ENCODE data around the gene RGS17. TPM values are rescaled to one million over a fixed set of nuclear protein-coding genes. Genes with fewer than 3 reads are reported as not detected.

The RGS17 gene
- total RNA-seq, 1 experiment from 2014 or later = 3.8 TPM

- H3K4me3 ChIP-seq (ENCODE audit: insufficient read depth, low read depth, low read length) = no peak overlapping the region
- DNase-seq = no peak
- no peaks in the 10 kb centered on the region for H3K36me3 ChIP-seq (replicated peaks; ENCODE audit: control insufficient read depth, insufficient read depth, low read length)
- no peaks in the 10 kb centered on the region for H3K27me3 ChIP-seq (ENCODE audit: control insufficient read depth, insufficient read depth, low read length)
These were observed 26.9 kb downstream of the RGS17 start for GRCh38 chr6:153104220-153104619.

- no peaks in the 10 kb centered on the region for H3K36me3 ChIP-seq (replicated peaks; ENCODE audit: control insufficient read depth, insufficient read depth, low read length)
- no peaks in the 10 kb centered on the region for H3K27me3 ChIP-seq (ENCODE audit: control insufficient read depth, insufficient read depth, low read length)
- no peak overlapping the region for H3K4me3 ChIP-seq (ENCODE audit: insufficient read depth, low read depth, low read length)
- DNase-seq = no peak
These were observed 27.8 kb downstream of the RGS17 start for GRCh38 chr6:153103319-153103655.

DNA sequence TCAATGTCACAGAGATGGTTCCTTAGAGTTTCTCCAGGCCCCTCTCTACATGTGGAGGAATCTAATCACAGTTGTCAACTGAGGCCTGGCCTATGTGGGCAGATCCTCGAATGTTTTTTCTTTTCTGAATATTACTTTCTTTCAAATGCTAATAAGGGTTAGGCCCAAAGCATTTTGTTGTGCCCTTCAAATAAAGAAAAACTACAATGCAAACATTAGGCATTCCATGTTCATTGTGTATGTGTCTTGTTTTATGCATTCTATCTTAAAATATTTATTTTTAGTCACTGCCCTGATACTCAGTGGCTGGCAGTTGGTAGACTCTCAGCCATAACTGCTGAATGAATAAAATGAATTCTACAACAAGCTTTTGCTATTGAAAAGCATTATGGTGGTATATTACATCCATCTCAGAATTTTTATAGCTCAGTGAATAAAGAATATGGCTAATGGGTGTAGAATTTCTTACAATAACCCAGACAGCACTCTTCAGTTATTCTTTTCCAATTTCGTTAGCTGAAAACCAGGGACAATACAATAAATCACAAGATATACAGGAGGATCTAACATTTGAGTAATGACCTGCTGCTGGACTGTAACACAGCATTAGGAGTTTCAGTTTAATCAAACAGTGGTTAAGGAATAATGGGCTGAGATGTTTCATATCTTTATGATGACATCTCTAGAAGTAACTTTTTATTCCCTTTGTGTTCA lies 28.3 kb downstream of the RGS17 start:
- Histone ChIP-seq H3K36me3 (replicated peaks; ENCODE audit: control insufficient read depth, insufficient read depth, low read length) (no peaks in the 10 kb centered on the region), H3K4me3 (ENCODE audit: insufficient read depth, low read depth, low read length) (no peak overlapping the region), H3K27me3 (ENCODE audit: control insufficient read depth, insufficient read depth, low read length) (no peaks in the 10 kb centered on the region)
- DNase-seq = no peak

DNA sequence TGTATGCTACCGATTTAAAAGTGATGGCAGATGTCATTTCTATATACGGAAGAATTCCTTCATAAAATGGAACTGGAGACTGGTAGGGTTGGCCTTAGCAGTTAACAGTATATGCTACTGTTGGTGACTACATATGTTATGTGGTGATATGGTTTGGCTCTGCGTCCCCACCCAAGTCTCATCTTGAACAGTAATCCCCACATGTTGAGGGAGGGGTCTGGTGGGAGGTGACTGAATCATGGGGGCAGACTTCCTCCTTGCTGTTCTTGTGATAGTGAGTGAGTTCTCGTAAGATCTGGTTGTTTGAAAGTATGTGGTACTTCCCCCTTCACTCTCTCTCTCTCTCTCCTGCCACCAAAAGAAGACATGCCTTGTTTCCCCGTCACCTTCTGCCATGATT lies 29.6 kb downstream of the RGS17 start:
- Histone ChIP-seq H3K4me3 (ENCODE audit: insufficient read depth, low read depth, low read length) (no peak overlapping the region), H3K36me3 (replicated peaks; ENCODE audit: control insufficient read depth, insufficient read depth, low read length) (no peaks in the 10 kb centered on the region), H3K27me3 (ENCODE audit: control insufficient read depth, insufficient read depth, low read length) (no peaks in the 10 kb centered on the region)
- no peak for DNase-seq

DNA sequence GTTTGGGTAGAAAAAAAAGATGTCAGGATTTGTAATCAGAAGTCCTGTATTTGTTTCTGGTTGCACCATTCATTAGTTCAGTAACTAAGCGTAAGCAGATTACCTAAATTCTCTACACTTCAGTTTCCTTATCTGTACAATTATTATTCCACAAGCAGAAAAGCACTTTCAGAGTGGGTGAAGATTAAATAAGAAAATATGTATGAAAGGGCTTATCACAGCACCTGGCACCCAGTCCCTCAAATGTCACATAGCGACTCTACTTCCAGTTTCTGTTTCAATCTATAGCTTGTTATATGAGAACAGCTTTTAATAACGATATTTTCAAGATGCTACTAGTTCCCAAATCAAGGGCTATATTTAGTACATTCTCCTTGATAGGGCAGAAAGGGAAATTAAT lies 31.4 kb downstream of the RGS17 start:
- Histone ChIP-seq H3K27me3 (ENCODE audit: control insufficient read depth, insufficient read depth, low read length) (no peaks in the 10 kb centered on the region), H3K36me3 (replicated peaks; ENCODE audit: control insufficient read depth, insufficient read depth, low read length) (no peaks in the 10 kb centered on the region), H3K4me3 (ENCODE audit: insufficient read depth, low read depth, low read length) (no peak overlapping the region)
- no peak for DNase-seq

DNA sequence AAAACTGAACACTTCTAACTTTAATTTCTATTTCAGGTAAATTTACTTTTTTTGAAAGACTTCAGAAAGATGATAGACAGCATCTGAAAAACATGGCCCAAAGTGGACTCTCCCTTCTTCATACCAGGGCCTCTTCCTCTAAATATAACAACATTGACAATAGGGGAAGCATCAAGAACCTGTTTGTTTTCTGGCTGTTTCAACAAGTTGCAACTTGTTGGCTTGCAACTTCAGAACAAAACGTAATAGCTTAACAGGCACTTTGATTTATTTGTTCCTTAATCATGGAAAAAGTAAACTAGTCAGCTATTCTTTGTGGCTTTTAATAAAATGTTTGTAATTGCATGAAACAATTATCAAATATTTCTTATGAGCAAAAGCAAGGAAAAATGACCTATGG lies 34.3 kb downstream of the RGS17 start:
- Histone ChIP-seq H3K36me3 (replicated peaks; ENCODE audit: control insufficient read depth, insufficient read depth, low read length) (no peaks in the 10 kb centered on the region), H3K27me3 (ENCODE audit: control insufficient read depth, insufficient read depth, low read length) (no peaks in the 10 kb centered on the region), H3K4me3 (ENCODE audit: insufficient read depth, low read depth, low read length) (no peak overlapping the region)
- DNase-seq = no peak

DNA sequence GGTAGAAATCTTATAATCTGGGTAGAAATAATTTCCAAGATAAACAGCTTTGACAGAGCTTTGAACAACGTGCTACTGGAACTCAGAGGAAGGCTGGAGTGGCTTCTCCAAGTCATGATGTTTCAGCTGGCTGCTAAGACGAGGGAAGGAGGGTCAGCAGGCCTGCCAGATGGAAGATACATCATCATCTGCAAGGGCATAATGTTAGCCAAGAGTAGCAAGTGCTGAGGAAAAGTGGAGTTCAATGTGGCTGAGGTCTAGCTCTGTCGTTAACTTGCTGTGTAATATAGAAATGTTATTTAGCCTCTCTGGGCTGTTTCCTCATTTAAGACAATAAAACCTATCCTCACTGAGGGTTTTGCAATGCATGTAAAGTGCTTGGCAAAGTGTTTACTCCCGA lies 35.1 kb downstream of the RGS17 start:
- H3K27me3 ChIP-seq (ENCODE audit: control insufficient read depth, insufficient read depth, low read length) = no peaks in the 10 kb centered on the region
- H3K36me3 ChIP-seq (replicated peaks; ENCODE audit: control insufficient read depth, insufficient read depth, low read length) = no peaks in the 10 kb centered on the region
- no peak for DNase-seq

DNA sequence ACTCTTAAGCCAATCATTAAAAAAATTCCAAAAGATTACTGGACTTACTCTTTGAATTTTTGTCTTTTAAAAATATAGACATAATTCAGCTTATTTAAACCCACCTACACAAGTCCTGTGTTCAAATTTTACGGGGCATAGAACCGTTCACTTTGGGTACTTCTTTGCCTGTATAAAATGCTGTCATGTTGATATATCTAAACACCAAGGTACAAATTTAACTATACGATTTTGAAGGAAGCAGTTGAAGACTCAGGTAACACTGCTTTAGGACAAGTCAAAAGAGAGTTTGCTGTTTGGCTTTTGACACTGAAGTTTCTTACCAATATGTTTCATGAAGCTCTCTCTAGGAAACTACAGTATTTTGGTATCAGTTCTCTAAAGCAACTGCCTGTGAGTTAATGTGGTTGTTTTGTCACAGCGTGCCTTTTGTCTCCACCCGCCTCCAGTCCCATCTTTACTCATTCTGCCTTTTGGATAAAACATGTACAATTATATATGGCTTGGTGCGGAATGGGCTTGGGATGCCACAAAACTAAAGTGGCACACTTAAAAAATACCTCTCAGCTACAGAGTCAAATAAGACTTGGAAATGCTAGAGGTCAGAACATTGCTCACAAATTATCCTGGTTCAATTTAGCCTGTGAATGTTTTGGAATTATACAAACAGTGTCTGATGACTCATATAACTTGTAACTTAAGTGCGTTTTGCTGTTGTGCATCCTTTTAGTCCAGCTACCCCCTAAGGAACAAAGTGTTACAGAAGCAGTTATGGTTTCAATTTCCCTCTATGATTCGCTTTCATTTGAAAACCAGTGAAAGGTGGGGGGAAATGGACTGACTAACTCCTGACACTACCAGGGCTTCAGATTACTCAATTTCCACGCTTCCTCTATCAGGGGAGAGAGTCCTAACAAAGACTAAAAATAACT lies 38.7 kb downstream of the RGS17 start:
- Histone ChIP-seq H3K27me3 (ENCODE audit: control insufficient read depth, insufficient read depth, low read length) (no peaks in the 10 kb centered on the region), H3K36me3 (replicated peaks; ENCODE audit: control insufficient read depth, insufficient read depth, low read length) (no peaks in the 10 kb centered on the region), H3K4me3 (ENCODE audit: insufficient read depth, low read depth, low read length) (no peak overlapping the region)
- no peak for DNase-seq

More for the DNA sequence above, 35.1 kb downstream of the RGS17 start:
- no peak overlapping the region for H3K4me3 ChIP-seq (ENCODE audit: insufficient read depth, low read depth, low read length)

GRCh38 chr6:153090241-153090930 lies 40.7 kb downstream of the RGS17 start:
- Histone ChIP-seq H3K4me3 (ENCODE audit: insufficient read depth, low read depth, low read length) (no peak overlapping the region), H3K36me3 (replicated peaks; ENCODE audit: control insufficient read depth, insufficient read depth, low read length) (no peaks in the 10 kb centered on the region), H3K27me3 (ENCODE audit: control insufficient read depth, insufficient read depth, low read length) (no peaks in the 10 kb centered on the region)
- no peak for DNase-seq

GRCh38 chr6:153088796-153089195 lies 42.3 kb downstream of the RGS17 start:
- H3K36me3 ChIP-seq (replicated peaks; ENCODE audit: control insufficient read depth, insufficient read depth, low read length) = no peaks in the 10 kb centered on the region
- no peaks in the 10 kb centered on the region for H3K27me3 ChIP-seq (ENCODE audit: control insufficient read depth, insufficient read depth, low read length)
- H3K4me3 ChIP-seq (ENCODE audit: insufficient read depth, low read depth, low read length) = no peak overlapping the region
- DNase-seq = no peak

DNA sequence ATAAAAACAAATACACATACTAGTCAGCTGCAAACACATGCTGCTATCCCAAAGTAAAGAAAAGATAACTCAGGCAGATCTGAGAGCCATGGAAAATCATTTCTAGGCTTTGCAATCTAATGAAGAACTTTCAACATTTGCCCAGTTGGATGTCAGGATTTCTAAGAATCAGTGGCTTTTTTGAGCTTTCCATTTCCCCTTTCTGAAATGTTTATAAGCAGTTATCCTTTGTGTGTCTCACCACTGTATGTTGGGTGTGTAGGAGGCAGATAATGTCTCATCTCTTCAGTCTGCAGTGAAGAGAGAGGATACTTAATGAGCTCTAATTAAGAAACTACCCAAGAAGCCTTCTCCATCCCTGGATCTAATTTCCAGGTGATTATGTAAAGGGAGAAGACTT lies 43.6 kb downstream of the RGS17 start:
- H3K4me3 ChIP-seq (ENCODE audit: insufficient read depth, low read depth, low read length) = no peak overlapping the region
- DNase-seq = no peak
- no peaks in the 10 kb centered on the region for H3K36me3 ChIP-seq (replicated peaks; ENCODE audit: control insufficient read depth, insufficient read depth, low read length)
- H3K27me3 ChIP-seq (ENCODE audit: control insufficient read depth, insufficient read depth, low read length) = no peaks in the 10 kb centered on the region

- Histone ChIP-seq H3K36me3 (replicated peaks; ENCODE audit: control insufficient read depth, insufficient read depth, low read length) (no peaks in the 10 kb centered on the region), H3K4me3 (ENCODE audit: insufficient read depth, low read depth, low read length) (no peak overlapping the region), H3K27me3 (ENCODE audit: control insufficient read depth, insufficient read depth, low read length) (no peaks in the 10 kb centered on the region)
- DNase-seq = no peak
These were observed 44.7 kb downstream of the RGS17 start for GRCh38 chr6:153086225-153086990.

DNA sequence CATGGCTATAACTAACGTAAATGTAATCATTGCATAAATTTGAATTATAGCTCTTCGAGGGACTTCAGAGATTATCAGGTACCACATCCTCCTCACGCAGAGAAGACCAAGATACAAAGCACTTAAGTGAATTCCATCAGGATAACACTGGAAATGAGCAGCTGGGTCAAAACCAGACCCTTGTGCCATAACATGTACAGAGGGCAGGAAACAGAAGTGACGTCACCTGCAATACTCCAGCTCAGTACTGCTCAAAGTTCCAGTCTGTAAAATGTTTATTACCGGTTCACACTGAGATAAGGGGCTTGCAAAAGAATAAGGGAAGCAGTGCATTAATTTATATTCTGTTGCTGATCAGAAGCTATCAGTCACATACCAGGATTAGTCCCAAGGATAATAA lies 45.8 kb downstream of the RGS17 start:
- H3K27me3 ChIP-seq (ENCODE audit: control insufficient read depth, insufficient read depth, low read length) = no peaks in the 10 kb centered on the region
- H3K36me3 ChIP-seq (replicated peaks; ENCODE audit: control insufficient read depth, insufficient read depth, low read length) = no peaks in the 10 kb centered on the region
- no peak overlapping the region for H3K4me3 ChIP-seq (ENCODE audit: insufficient read depth, low read depth, low read length)
- no peak for DNase-seq

GRCh38 chr6:153084393-153084792 lies 46.7 kb downstream of the RGS17 start:
- no peak for DNase-seq
- Histone ChIP-seq H3K27me3 (ENCODE audit: control insufficient read depth, insufficient read depth, low read length) (no peaks in the 10 kb centered on the region), H3K4me3 (ENCODE audit: insufficient read depth, low read depth, low read length) (no peak overlapping the region), H3K36me3 (replicated peaks; ENCODE audit: control insufficient read depth, insufficient read depth, low read length) (no peaks in the 10 kb centered on the region)
